Measurements from ENCODE around the gene CDH16.
"Not testable (repeated sequence)": the region's sequence is repeated elsewhere in the genome, so short reads cannot be mapped to it uniquely, and the experiment has no call there.

The CDH16 gene

GRCh38 chr16:66948134-66948836 lies 29.6 kb upstream of the CDH16 start:
- peak overlapping the region; percentile 58 for H3K4me3 ChIP-seq (ENCODE audit: low read depth, low read length)
- POLR2A ChIA-PET: no interaction called here
- CTCF ChIA-PET: interaction anchor here (0.7 to 9.1 kb wide), 8 partner anchors 10 to 285 kb away, joined by 3 to 100 read pairs (median 6); partner anchors contain the start of genes B3GNT9 and EXOC3L1

GRCh38 chr16:66947302-66948065 lies 28.8 kb upstream of the CDH16 start:
- DNase-seq (ENCODE audit: low read depth, low spot score): no peak
- ChIA-PET POLR2A (no interaction called here), CTCF (interaction anchor here (0.7 to 9.1 kb wide), 10 partner anchors 9 to 286 kb away, joined by 3 to 100 read pairs (median 3); partner anchors contain the start of genes B3GNT9 and CES3)
- peak overlapping the region; percentile 58 for H3K4me3 ChIP-seq (ENCODE audit: low read depth, low read length)
- TF ChIP-seq CTCF (IDR thresholded peaks at IDR 0.05; ENCODE audit: insufficient read depth, low read length, missing control alignments): peak; percentile 73

More at GRCh38 chr16:66948134-66948836, 29.6 kb upstream of the CDH16 start:
- TF ChIP-seq CTCF (IDR thresholded peaks at IDR 0.05; ENCODE audit: insufficient read depth, low read length, missing control alignments): no peak
- DNase-seq (ENCODE audit: low read depth, low spot score): no peak

- no peak for DNase-seq (ENCODE audit: low read depth, low spot score)
- POLR2A ChIA-PET: no interaction called here
- TF ChIP-seq CTCF (IDR thresholded peaks at IDR 0.05; ENCODE audit: insufficient read depth, low read length, missing control alignments): no peak
- CTCF ChIA-PET: interaction anchor here (0.7 to 9.1 kb wide), 8 partner anchors 14 to 287 kb away, joined by 3 to 100 read pairs (median 4); partner anchors contain the start of gene CES3
- H3K4me3 ChIP-seq (ENCODE audit: low read depth, low read length): no peak overlapping the region
Measured at GRCh38 chr16:66946974-66947301, 28.3 kb upstream of the CDH16 start.

GRCh38 chr16:66946541-66946940 lies 27.9 kb upstream of the CDH16 start:
- no peak for TF ChIP-seq CTCF (IDR thresholded peaks at IDR 0.05; ENCODE audit: insufficient read depth, low read length, missing control alignments)
- no peak overlapping the region for H3K4me3 ChIP-seq (ENCODE audit: low read depth, low read length)
- POLR2A ChIA-PET: no interaction called here
- CTCF ChIA-PET: interaction anchor here (0.7 to 9.1 kb wide), 7 partner anchors 10 to 239 kb away, joined by 3 to 100 read pairs (median 5); partner anchors contain the start of gene CES3
- DNase-seq (ENCODE audit: low read depth, low spot score): no peak

- ChIA-PET CTCF (interaction anchor here (0.7 to 9.1 kb wide), 6 partner anchors 10 to 240 kb away, joined by 3 to 100 read pairs (median 6); partner anchors contain the start of gene CES3), POLR2A (interaction anchor here (1.5 kb wide), 1 partner anchor 15 kb away, joined by 4 read pairs; no protein-coding TSS in a partner anchor)
- no peak overlapping the region for H3K4me3 ChIP-seq (ENCODE audit: low read depth, low read length)
- DNase-seq (ENCODE audit: low read depth, low spot score): no peak
- TF ChIP-seq CTCF (IDR thresholded peaks at IDR 0.05; ENCODE audit: insufficient read depth, low read length, missing control alignments): no peak
Measured at GRCh38 chr16:66945939-66946338, 27.3 kb upstream of the CDH16 start.

- CTCF ChIA-PET: interaction anchor here (1.5 to 9.1 kb wide), 5 partner anchors 9 to 48 kb away, joined by 5 to 100 read pairs (median 9); partner anchors contain the start of gene CES3
- H3K4me3 ChIP-seq (ENCODE audit: low read depth, low read length); DNase-seq (ENCODE audit: low read depth, low spot score): not testable (repeated sequence)
- POLR2A ChIA-PET: interaction anchor here (1.5 kb wide), 1 partner anchor 14 kb away, joined by 4 read pairs; no protein-coding TSS in a partner anchor
Measured at GRCh38 chr16:66944971-66945370, 26.3 kb upstream of the CDH16 start.

Data from AG04449 (cell line).